Neuronal stem cell (in vitro differentiated cells): ENCODE results near the gene REP15.

ENCODE experiments used
- DNase-seq: peaks from one replicate; pipeline ENCODE4 v3.0.0-alpha.2; 2013; ENCODE audit warnings: low spot score
- H2AFZ ChIP-seq: one replicate; pipeline ENCODE4 v1.6.1; 2013; ENCODE audit warnings: mild to moderate bottlenecking, low read length, inconsistent platforms
- H2AK5ac ChIP-seq: 2 replicates; pipeline ENCODE4 v1.6.1; 2013; ENCODE audit warnings: low read depth, mild to moderate bottlenecking, inconsistent platforms, low read length, moderate library complexity, mixed read lengths
- H2BK120ac ChIP-seq: 2 replicates; pipeline ENCODE4 v1.6.1; 2013; ENCODE audit warnings: low read depth, mild to moderate bottlenecking, inconsistent platforms, low read length, moderate library complexity, mixed read lengths
- H2BK12ac ChIP-seq: one replicate; pipeline ENCODE4 v1.6.1; 2013; ENCODE audit warnings: low read length, inconsistent platforms
- H2BK15ac ChIP-seq: 2 replicates; pipeline ENCODE4 v1.6.1; 2013; ENCODE audit warnings: mild to moderate bottlenecking, low read length, inconsistent platforms, mixed read lengths
- H2BK5ac ChIP-seq: one replicate; pipeline ENCODE4 v1.6.1; 2013; ENCODE audit warnings: inconsistent platforms, mild to moderate bottlenecking, low read length, moderate library complexity
- H3K14ac ChIP-seq: one replicate; pipeline ENCODE4 v1.6.1; 2013; ENCODE audit warnings: low read length, inconsistent platforms
- H3K18ac ChIP-seq: 2 replicates; pipeline ENCODE4 v1.6.1; 2013; ENCODE audit warnings: low read length, inconsistent platforms
- H3K23ac ChIP-seq: 2 replicates; pipeline ENCODE4 v1.6.1; 2013; ENCODE audit warnings: low read depth, mild to moderate bottlenecking, mixed read lengths, low read length, inconsistent platforms; ENCODE audit not compliant: poor library complexity
- H3K27ac ChIP-seq: replicated peaks from 3 replicates; pipeline ENCODE4 v1.5.1; 2013; ENCODE audit warnings: low read length, inconsistent platforms
- H3K27me3 ChIP-seq, 3 experiments: 2 replicates each; pipeline ENCODE4 v1.6.1; 2013; ENCODE audit warnings: low read length in 3 of 3, mild to moderate bottlenecking in 2 of 3, inconsistent platforms in 1 of 3, low read depth in 1 of 3, mixed read lengths in 1 of 3, moderate library complexity in 1 of 3; ENCODE audit not compliant: control insufficient read depth in 3 of 3, insufficient read depth in 3 of 3
- H3K36me3 ChIP-seq, 2 donors: replicated peaks in 1 of 2; 2 replicates each; pipeline ENCODE4 v1.6.1; 2013; ENCODE audit warnings: low read length in 2 of 2; ENCODE audit not compliant: control insufficient read depth in 2 of 2, insufficient read depth in 2 of 2
- H3K4ac ChIP-seq: 2 replicates; pipeline ENCODE4 v1.6.1; 2013; ENCODE audit warnings: inconsistent platforms, mild to moderate bottlenecking, low read length, moderate library complexity
- H3K4me1 ChIP-seq, 2 donors: 1 replicate in 1 of 2; 2 replicates in 1 of 2; pipeline ENCODE4 v1.6.1; 2013; ENCODE audit warnings: low read length in 2 of 2, low read depth in 1 of 2; ENCODE audit not compliant: control insufficient read depth in 2 of 2, insufficient read depth in 1 of 2
- H3K4me2 ChIP-seq: one replicate; pipeline ENCODE4 v1.6.1; 2013; ENCODE audit warnings: mild to moderate bottlenecking, low read length, inconsistent platforms; ENCODE audit not compliant: insufficient read depth, poor library complexity, severe bottlenecking
- H3K4me3 ChIP-seq, 2 donors: 2 replicates each; pipeline ENCODE4 v1.5.1; 2013; ENCODE audit warnings: low read length in 2 of 2, mild to moderate bottlenecking in 2 of 2, inconsistent platforms in 1 of 2, moderate library complexity in 1 of 2
- H3K79me1 ChIP-seq: one replicate; pipeline ENCODE4 v1.6.1; 2013; ENCODE audit warnings: low read depth, mild to moderate bottlenecking, inconsistent platforms, low read length, moderate library complexity
- H3K9ac ChIP-seq: one replicate; pipeline ENCODE4 v1.6.1; 2013; ENCODE audit warnings: mild to moderate bottlenecking, low read depth, low read length, inconsistent platforms; ENCODE audit not compliant: poor library complexity
- H3K9me3 ChIP-seq, 2 donors: replicated peaks in 1 of 2; 2 replicates each; pipeline versions ENCODE3 to v1.6.1; 2013; ENCODE audit warnings: low read length in 2 of 2, mild to moderate bottlenecking in 2 of 2, inconsistent platforms in 1 of 2, low read depth in 1 of 2, mixed read lengths in 1 of 2, moderate library complexity in 1 of 2; ENCODE audit not compliant: control insufficient read depth in 2 of 2, insufficient read depth in 1 of 2
- H4K8ac ChIP-seq: one replicate; pipeline ENCODE4 v1.6.1; 2013; ENCODE audit warnings: low read depth, mild to moderate bottlenecking, inconsistent platforms, low read length, moderate library complexity
- H4K91ac ChIP-seq: one replicate; pipeline ENCODE4 v1.6.1; 2013; ENCODE audit warnings: low read length, low read depth, mild to moderate bottlenecking, inconsistent platforms; ENCODE audit not compliant: poor library complexity
- WGBS, 2 donors: extraction: QIAGEN DNeasy Blood & Tissue Kit; methylation state at CpG; one replicate each; pipeline ENCODE4 v1.1.7; 2013; ENCODE audit warnings: missing lambda C conversion rate in 2 of 2, mixed read lengths in 1 of 2; ENCODE audit not compliant: insufficient read length in 2 of 2, insufficient replicate concordance in 1 of 2; ENCODE audit errors: extremely low coverage in 2 of 2; 5-methylcytosine and 5-hydroxymethylcytosine counted together

Gene REP15

GRCh38 chr12:27666510-27666909, 29.7 kb upstream of the REP15 start:
- no CpG with 5 or more reads among the region's 3 CpGs for WGBS, 2 donors
- H3K9ac ChIP-seq: no peak overlapping the region
- H3K36me3 ChIP-seq: peaks cover 10 to 35% of the 10 kb centered on the region in 2 donors
- no peaks in the 10 kb centered on the region for H3K4me1 ChIP-seq
- no peaks in the 10 kb centered on the region for H3K79me1 ChIP-seq
- no peak overlapping the region for H4K91ac ChIP-seq
- no peak overlapping the region for H3K4me3 ChIP-seq
- no peak overlapping the region for H2BK15ac ChIP-seq
- H3K14ac ChIP-seq: no peak overlapping the region
- H3K23ac ChIP-seq: no peak overlapping the region
- no peak overlapping the region for H3K27ac ChIP-seq
- H2BK5ac ChIP-seq: no peak overlapping the region
- H2BK120ac ChIP-seq: no peak overlapping the region
- H2AFZ ChIP-seq: no peak overlapping the region
- no peaks in the 10 kb centered on the region for H3K9me3 ChIP-seq
- no peaks in the 10 kb centered on the region for H3K27me3 ChIP-seq
- no peak overlapping the region for H2BK12ac ChIP-seq
- H3K4ac ChIP-seq: no peak overlapping the region
- DNase-seq: no peak
- no peak overlapping the region for H3K18ac ChIP-seq
- no peak overlapping the region for H3K4me2 ChIP-seq
- H2AK5ac ChIP-seq: no peak overlapping the region
- no peak overlapping the region for H4K8ac ChIP-seq

DNA sequence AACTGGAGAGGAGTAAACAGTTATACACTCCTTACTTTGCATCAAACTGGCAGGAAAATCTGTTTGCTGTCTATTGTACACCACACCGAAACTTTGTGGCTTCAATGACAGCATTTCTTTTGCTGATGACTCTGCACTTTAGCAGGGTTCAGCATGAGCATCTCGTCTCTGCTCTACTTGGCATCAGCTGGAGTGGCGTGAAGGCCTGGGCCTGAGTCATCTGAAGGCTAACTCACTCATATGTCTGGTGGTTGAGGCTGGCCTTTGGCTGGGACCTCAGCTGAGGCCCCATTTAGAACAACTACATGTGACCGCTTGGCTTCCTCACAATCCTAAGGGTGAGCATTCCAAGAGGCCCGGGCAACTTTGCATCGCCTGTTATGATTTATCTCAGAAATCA, 28.7 kb upstream of the REP15 start:
- Histone ChIP-seq H3K4me1 (no peaks in the 10 kb centered on the region), H3K27me3 (no peaks in the 10 kb centered on the region), H2BK5ac (no peak overlapping the region), H3K18ac (no peak overlapping the region), H2BK15ac (no peak overlapping the region), H3K4ac (no peak overlapping the region), H4K8ac (no peak overlapping the region), H3K27ac (no peak overlapping the region), H3K23ac (no peak overlapping the region), H2AFZ (no peak overlapping the region), H3K36me3 (peaks cover 10 to 35% of the 10 kb centered on the region in 2 donors), H3K4me2 (no peak overlapping the region), H2BK120ac (no peak overlapping the region), H3K9me3 (no peaks in the 10 kb centered on the region), H3K14ac (no peak overlapping the region), H4K91ac (no peak overlapping the region), H3K4me3 (no peak overlapping the region), H3K9ac (no peak overlapping the region), H2BK12ac (no peak overlapping the region), H2AK5ac (no peak overlapping the region), H3K79me1 (no peaks in the 10 kb centered on the region)
- no CpG with 5 or more reads among the region's 6 CpGs for WGBS, 2 donors
- DNase-seq: no peak

DNA sequence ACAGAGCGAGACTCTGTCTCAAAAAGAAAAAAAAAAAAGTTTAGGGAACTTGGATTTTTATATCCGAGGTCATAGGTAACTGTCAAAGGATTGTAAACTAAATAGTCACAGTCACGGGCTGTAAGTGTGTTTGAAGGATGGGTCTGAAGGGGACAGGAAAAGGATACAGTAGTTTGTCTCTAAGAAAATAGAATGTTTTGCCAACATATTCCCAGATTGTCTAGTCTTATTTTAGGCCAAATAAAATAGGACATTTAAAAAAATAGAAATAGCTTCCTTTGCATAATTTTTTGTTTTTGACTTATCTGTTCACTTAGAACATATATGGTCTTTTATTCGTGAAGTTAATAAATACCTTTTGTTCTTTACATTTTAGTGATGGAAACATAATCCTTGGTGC, 24.2 kb upstream of the REP15 start:
- H2BK12ac ChIP-seq: no peak overlapping the region
- H2BK5ac ChIP-seq: no peak overlapping the region
- no peak overlapping the region for H3K14ac ChIP-seq
- H3K79me1 ChIP-seq: no peaks in the 10 kb centered on the region
- no CpG with 5 or more reads among the region's 4 CpGs for WGBS, 2 donors
- no peak overlapping the region for H3K4ac ChIP-seq
- H3K9ac ChIP-seq: no peak overlapping the region
- no peak overlapping the region for H4K91ac ChIP-seq
- H2BK120ac ChIP-seq: no peak overlapping the region
- no peaks in the 10 kb centered on the region for H3K9me3 ChIP-seq
- H4K8ac ChIP-seq: no peak overlapping the region
- no peak overlapping the region for H3K4me2 ChIP-seq
- H3K27ac ChIP-seq: no peak overlapping the region
- no peak overlapping the region for H3K23ac ChIP-seq
- no peak for DNase-seq
- no peaks in the 10 kb centered on the region for H3K4me1 ChIP-seq
- no peak overlapping the region for H3K4me3 ChIP-seq
- no peak overlapping the region for H2AK5ac ChIP-seq
- peaks cover 9 to 37% of the 10 kb centered on the region in 2 donors for H3K36me3 ChIP-seq
- H2BK15ac ChIP-seq: no peak overlapping the region
- no peaks in the 10 kb centered on the region for H3K27me3 ChIP-seq
- no peak overlapping the region for H2AFZ ChIP-seq
- H3K18ac ChIP-seq: no peak overlapping the region

GRCh38 chr12:27672643-27673042, 23.6 kb upstream of the REP15 start:
- Histone ChIP-seq H3K36me3 (peaks cover 7 to 34% of the 10 kb centered on the region in 2 donors), H2AFZ (no peak overlapping the region), H3K23ac (no peak overlapping the region), H3K4me2 (no peak overlapping the region), H2BK120ac (no peak overlapping the region), H3K18ac (no peak overlapping the region), H3K4me1 (no peaks in the 10 kb centered on the region), H2BK15ac (no peak overlapping the region), H2BK12ac (no peak overlapping the region), H3K4ac (no peak overlapping the region), H3K4me3 (no peak overlapping the region), H4K91ac (no peak overlapping the region), H2BK5ac (no peak overlapping the region), H3K14ac (no peak overlapping the region), H4K8ac (no peak overlapping the region), H3K9me3 (no peaks in the 10 kb centered on the region), H3K9ac (no peak overlapping the region), H2AK5ac (no peak overlapping the region), H3K79me1 (no peaks in the 10 kb centered on the region), H3K27me3 (no peaks in the 10 kb centered on the region), H3K27ac (no peak overlapping the region)
- no CpG with 5 or more reads among the region's 1 CpG for WGBS, 2 donors
- no peak for DNase-seq
